HCT116 (cell line): ENCODE results near the gene LAMC2. TPM values are rescaled to one million over a fixed set of nuclear protein-coding genes. Genes with fewer than 3 reads are reported as not detected.

Source experiments
- ATAC-seq: fragments of 200-7000 bp; cut with Tn5 transposase; 2 replicates; pipeline ENCODE4 v1.9.1; 2020; ENCODE audit warnings: mild to moderate bottlenecking, moderate library complexity
- BruUV-seq: library from RNA; stranded (reverse); fragments of 400-500 nt; replicated peaks from 2 replicates; lab custom pipeline; 2021; lab: Mats Ljungman, UMichigan
- CTCF ChIA-PET: fragments of 300-600 bp; sonication (Branson Sonifier 250); formaldehyde crosslinking; loops from one replicate; lab custom pipeline; 2021; ENCODE audit warnings: antibody characterized with exemption; lab: Charles Lee
- POLR2A ChIA-PET: fragments of 300-600, 350-600 bp; sonication (Branson Sonifier 250); formaldehyde crosslinking; loops from one replicate; lab custom pipeline; 2021; ENCODE audit warnings: antibody characterized with exemption; lab: Charles Lee
- RAD21 ChIA-PET, 2 experiments: fragments of 300-600 bp; sonication (Branson Sonifier 250); formaldehyde crosslinking; loops; one replicate each; lab custom pipeline; 2023; ENCODE audit warnings: low total read pairs in 2 of 2; ENCODE audit not compliant: uncharacterized antibody in 2 of 2, unreplicated experiment in 2 of 2, low non-redundant PET in 1 of 2; lab: Charles Lee
- DNase-seq: peaks from one replicate; pipeline ENCODE4 v3.0.0-alpha.2; 2010; ENCODE audit warnings: low read depth, low spot score
- H2AFZ ChIP-seq: fragments of 200-600 bp; shearing (Covaris generic), sonication (generic); 2 replicates; pipeline ENCODE4 v1.6.1; 2017; ENCODE audit warnings: low read depth, mixed run types, mixed read lengths, antibody characterized with exemption, low read length; ENCODE audit not compliant: poor library complexity, severe bottlenecking
- H3K27ac ChIP-seq: 2 replicates; pipeline ENCODE4 v1.5.1; 2012; ENCODE audit warnings: low read depth, low read length
- H3K27me3 ChIP-seq: fragments of 200-600 bp; sonication (generic); 2 replicates; pipeline ENCODE4 v1.6.1; 2016; ENCODE audit warnings: mixed run types, low read length, mixed read lengths; ENCODE audit not compliant: insufficient read depth
- H3K36me3 ChIP-seq, 2 experiments: fragments of 200-500 bp in 1 of 2; fragments of 200-600 bp in 1 of 2; sonication (Bioruptor generic) in 1 of 2; sonication (generic) in 1 of 2; 2 replicates each; pipeline versions ENCODE4 v1.5.1 to v1.6.1; 2014 to 2016; ENCODE audit warnings: low read length in 2 of 2, inconsistent platforms in 1 of 2, mixed read lengths in 1 of 2, mixed run types in 1 of 2; ENCODE audit not compliant: insufficient read depth in 2 of 2, control insufficient read depth in 1 of 2
- H3K4me1 ChIP-seq, 2 experiments: fragments of 200-600 bp in 1 of 2; sonication (generic) in 1 of 2; 2 replicates each; pipeline versions ENCODE4 v1.5.1 to v1.6.1; 2012 to 2017; ENCODE audit warnings: low read length in 2 of 2, inconsistent platforms in 1 of 2, mild to moderate bottlenecking in 1 of 2, mixed read lengths in 1 of 2, mixed run types in 1 of 2, moderate library complexity in 1 of 2; ENCODE audit not compliant: insufficient read depth in 2 of 2, control insufficient read depth in 1 of 2
- H3K4me2 ChIP-seq: fragments of 200-600 bp; sonication (generic); 2 replicates; pipeline ENCODE4 v1.6.1; 2017; ENCODE audit warnings: mixed run types, low read length, mixed read lengths
- H3K4me3 ChIP-seq, 2 experiments: fragments of 200-600 bp in 1 of 2; sonication (generic) in 1 of 2; replicated peaks in 1 of 2; 2 replicates each; pipeline ENCODE4 v1.5.1; 2011 to 2016; ENCODE audit warnings: low read length in 2 of 2, control low read depth in 1 of 2, low read depth in 1 of 2, mild to moderate bottlenecking in 1 of 2, mixed read lengths in 1 of 2, mixed run types in 1 of 2
- H3K79me2 ChIP-seq: fragments of 200-600 bp; sonication (generic); 2 replicates; pipeline ENCODE4 v1.6.1; 2017; ENCODE audit warnings: mild to moderate bottlenecking, mixed run types, low read length, moderate library complexity, mixed read lengths; ENCODE audit not compliant: insufficient read depth
- H3K9ac ChIP-seq: fragments of 200-600 bp; sonication (generic); 2 replicates; pipeline ENCODE4 v1.6.1; 2016; ENCODE audit warnings: low read length, mixed read lengths
- H3K9me2 ChIP-seq: fragments of 200-600 bp; sonication (generic), shearing (Covaris generic); 2 replicates; pipeline ENCODE4 v1.6.1; 2017; ENCODE audit warnings: mixed run types, mild to moderate bottlenecking, moderate library complexity; ENCODE audit not compliant: insufficient read depth
- H3K9me3 ChIP-seq, 2 experiments: fragments of 200-500 bp in 1 of 2; fragments of 200-600 bp in 1 of 2; sonication (Bioruptor generic) in 1 of 2; sonication (generic) in 1 of 2; 2 replicates each; pipeline ENCODE4 v1.6.1; 2014 to 2017; ENCODE audit warnings: low read length in 2 of 2, mixed read lengths in 2 of 2, inconsistent platforms in 1 of 2, low read depth in 1 of 2, mild to moderate bottlenecking in 1 of 2, mixed run types in 1 of 2, moderate library complexity in 1 of 2; ENCODE audit not compliant: control insufficient read depth in 1 of 2, insufficient read depth in 1 of 2
- H4K20me1 ChIP-seq: fragments of 200-600 bp; sonication (generic), shearing (Covaris generic); 2 replicates; pipeline ENCODE4 v1.6.1; 2017; ENCODE audit warnings: mixed run types, mild to moderate bottlenecking, moderate library complexity; ENCODE audit not compliant: insufficient read depth
- CEBPB ChIP-seq: IDR thresholded peaks from 2 replicates; pipeline ENCODE4 v1.6.1; 2012; ENCODE audit warnings: low read depth
- ELF1 ChIP-seq: IDR thresholded peaks from 2 replicates; pipeline ENCODE4 v1.6.1; 2012; ENCODE audit warnings: low read depth, borderline replicate concordance
- EZH2 ChIP-seq: fragments of 200-600 bp; sonication (generic); IDR thresholded peaks from 2 replicates; pipeline ENCODE4 v1.6.1; 2017; ENCODE audit warnings: antibody characterized with exemption, mixed run types
- JUND ChIP-seq: IDR thresholded peaks from 2 replicates; pipeline ENCODE4 v1.6.1; 2012
- POLR2AphosphoS5 ChIP-seq: IDR thresholded peaks from 2 replicates; pipeline ENCODE4 v1.6.1; 2011; ENCODE audit warnings: mild to moderate bottlenecking, low read depth, low read length, moderate library complexity
- SIN3A ChIP-seq: IDR thresholded peaks from 2 replicates; pipeline ENCODE4 v1.6.1; 2012; ENCODE audit warnings: low read depth
- SRF ChIP-seq: IDR thresholded peaks from 2 replicates; pipeline ENCODE4 v1.6.1; 2012; ENCODE audit warnings: low read depth
- YY1 ChIP-seq: IDR thresholded peaks from 2 replicates; pipeline ENCODE4 v1.6.1; 2011; ENCODE audit warnings: low read length, low read depth, moderate library complexity, mild to moderate bottlenecking; ENCODE audit not compliant: insufficient replicate concordance; ENCODE audit errors: extremely low read depth
- ZNF274 ChIP-seq: fragments of 200-500 bp; sonication (Bioruptor generic); IDR thresholded peaks from 2 replicates; pipeline ENCODE4 v1.6.1; 2014; ENCODE audit warnings: mild to moderate bottlenecking, low read depth, low read length, inconsistent platforms
- intact Hi-C: fragments of 100-400 bp; cut with micrococcal nuclease; formaldehyde crosslinking; loops from 2 replicates; pipeline ENCODE4 v1.10.0; 2022
- total RNA-seq: library from RNA; stranded (reverse); gene quantifications from one replicate; pipeline ENCODE4 v1.2.1, GENCODE V29; 2021; ENCODE audit not compliant: unreplicated experiment
- TF ChIP-seq, protein P1 (sequence below): IDR thresholded peaks from 2 replicates; pipeline ENCODE4 v1.6.1; 2012; ENCODE audit warnings: low read depth
- TF ChIP-seq, protein P2 (sequence below): IDR thresholded peaks from 2 replicates; pipeline ENCODE4 v1.6.1; 2012
- TF ChIP-seq, protein P3 (sequence below): IDR thresholded peaks from 2 replicates; pipeline ENCODE4 v1.6.1; 2011; ENCODE audit warnings: mild to moderate bottlenecking, low read length, moderate library complexity; ENCODE audit not compliant: insufficient replicate concordance; ENCODE audit errors: extremely low read depth
- TF ChIP-seq, protein P4 (sequence below): IDR thresholded peaks from 2 replicates; pipeline ENCODE4 v1.6.1; 2012

Gene LAMC2
- total RNA-seq, 1 experiment from 2014 or later: 22.2 TPM

DNA sequence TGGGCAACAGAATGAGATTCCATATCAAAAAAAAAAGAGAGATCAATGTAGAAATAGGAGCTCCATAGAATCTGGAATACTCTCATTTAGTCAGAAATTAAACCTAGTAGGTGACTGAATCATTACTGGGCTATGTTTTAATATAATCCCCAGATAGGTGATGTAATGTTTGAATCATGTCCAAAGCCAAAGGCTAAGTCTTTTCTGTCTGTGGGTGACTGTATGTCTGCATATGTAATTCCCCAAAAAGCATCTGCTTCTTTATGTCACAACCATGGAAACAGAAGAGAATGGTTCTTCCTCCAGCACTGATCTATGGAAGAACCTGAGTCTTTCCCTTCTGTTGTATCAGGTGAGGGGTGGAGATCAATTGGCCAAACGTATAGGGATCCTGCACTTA lies 5.8 kb downstream of the LAMC2 start:
- Histone ChIP-seq H3K79me2 (no peaks in the 10 kb centered on the region), H3K4me3 (no peak overlapping the region), H4K20me1 (no peaks in the 10 kb centered on the region), H3K9me2 (no peaks in the 10 kb centered on the region), H3K4me2 (no peak overlapping the region), H3K9me3 (no peaks in the 10 kb centered on the region), H3K27me3 (no peaks in the 10 kb centered on the region), H2AFZ (no peak overlapping the region), H3K36me3 (no peaks in the 10 kb centered on the region), H3K4me1 (peaks cover 13 to 35% of the 10 kb centered on the region in 2 experiments), H3K9ac (no peak overlapping the region)
- ATAC-seq (no peak), DNase-seq (no peak)
- ChIA-PET CTCF (interaction anchor here (2.3 kb wide), 1 partner anchor 43 kb away, joined by 5 read pairs; no protein-coding TSS in a partner anchor), RAD21 (no interaction called here)
- BruUV-seq: no TSS peak
- intact Hi-C loops: no loop called here
- TF ChIP-seq POLR2AphosphoS5 (no peak), EZH2 (no peak), JUND (no peak), YY1 (no peak), SRF (no peak), SIN3A (no peak), ZNF274 (no peak), CEBPB (no peak), ELF1 (no peak)
- TF ChIP-seq, protein P1, sequence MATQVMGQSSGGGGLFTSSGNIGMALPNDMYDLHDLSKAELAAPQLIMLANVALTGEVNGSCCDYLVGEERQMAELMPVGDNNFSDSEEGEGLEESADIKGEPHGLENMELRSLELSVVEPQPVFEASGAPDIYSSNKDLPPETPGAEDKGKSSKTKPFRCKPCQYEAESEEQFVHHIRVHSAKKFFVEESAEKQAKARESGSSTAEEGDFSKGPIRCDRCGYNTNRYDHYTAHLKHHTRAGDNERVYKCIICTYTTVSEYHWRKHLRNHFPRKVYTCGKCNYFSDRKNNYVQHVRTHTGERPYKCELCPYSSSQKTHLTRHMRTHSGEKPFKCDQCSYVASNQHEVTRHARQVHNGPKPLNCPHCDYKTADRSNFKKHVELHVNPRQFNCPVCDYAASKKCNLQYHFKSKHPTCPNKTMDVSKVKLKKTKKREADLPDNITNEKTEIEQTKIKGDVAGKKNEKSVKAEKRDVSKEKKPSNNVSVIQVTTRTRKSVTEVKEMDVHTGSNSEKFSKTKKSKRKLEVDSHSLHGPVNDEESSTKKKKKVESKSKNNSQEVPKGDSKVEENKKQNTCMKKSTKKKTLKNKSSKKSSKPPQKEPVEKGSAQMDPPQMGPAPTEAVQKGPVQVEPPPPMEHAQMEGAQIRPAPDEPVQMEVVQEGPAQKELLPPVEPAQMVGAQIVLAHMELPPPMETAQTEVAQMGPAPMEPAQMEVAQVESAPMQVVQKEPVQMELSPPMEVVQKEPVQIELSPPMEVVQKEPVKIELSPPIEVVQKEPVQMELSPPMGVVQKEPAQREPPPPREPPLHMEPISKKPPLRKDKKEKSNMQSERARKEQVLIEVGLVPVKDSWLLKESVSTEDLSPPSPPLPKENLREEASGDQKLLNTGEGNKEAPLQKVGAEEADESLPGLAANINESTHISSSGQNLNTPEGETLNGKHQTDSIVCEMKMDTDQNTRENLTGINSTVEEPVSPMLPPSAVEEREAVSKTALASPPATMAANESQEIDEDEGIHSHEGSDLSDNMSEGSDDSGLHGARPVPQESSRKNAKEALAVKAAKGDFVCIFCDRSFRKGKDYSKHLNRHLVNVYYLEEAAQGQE: no peak
- TF ChIP-seq, protein P2, sequence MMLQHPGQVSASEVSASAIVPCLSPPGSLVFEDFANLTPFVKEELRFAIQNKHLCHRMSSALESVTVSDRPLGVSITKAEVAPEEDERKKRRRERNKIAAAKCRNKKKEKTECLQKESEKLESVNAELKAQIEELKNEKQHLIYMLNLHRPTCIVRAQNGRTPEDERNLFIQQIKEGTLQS: no peak
- TF ChIP-seq, protein P3, sequence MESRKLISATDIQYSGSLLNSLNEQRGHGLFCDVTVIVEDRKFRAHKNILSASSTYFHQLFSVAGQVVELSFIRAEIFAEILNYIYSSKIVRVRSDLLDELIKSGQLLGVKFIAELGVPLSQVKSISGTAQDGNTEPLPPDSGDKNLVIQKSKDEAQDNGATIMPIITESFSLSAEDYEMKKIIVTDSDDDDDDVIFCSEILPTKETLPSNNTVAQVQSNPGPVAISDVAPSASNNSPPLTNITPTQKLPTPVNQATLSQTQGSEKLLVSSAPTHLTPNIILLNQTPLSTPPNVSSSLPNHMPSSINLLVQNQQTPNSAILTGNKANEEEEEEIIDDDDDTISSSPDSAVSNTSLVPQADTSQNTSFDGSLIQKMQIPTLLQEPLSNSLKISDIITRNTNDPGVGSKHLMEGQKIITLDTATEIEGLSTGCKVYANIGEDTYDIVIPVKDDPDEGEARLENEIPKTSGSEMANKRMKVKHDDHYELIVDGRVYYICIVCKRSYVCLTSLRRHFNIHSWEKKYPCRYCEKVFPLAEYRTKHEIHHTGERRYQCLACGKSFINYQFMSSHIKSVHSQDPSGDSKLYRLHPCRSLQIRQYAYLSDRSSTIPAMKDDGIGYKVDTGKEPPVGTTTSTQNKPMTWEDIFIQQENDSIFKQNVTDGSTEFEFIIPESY: no peak
- TF ChIP-seq, protein P4, sequence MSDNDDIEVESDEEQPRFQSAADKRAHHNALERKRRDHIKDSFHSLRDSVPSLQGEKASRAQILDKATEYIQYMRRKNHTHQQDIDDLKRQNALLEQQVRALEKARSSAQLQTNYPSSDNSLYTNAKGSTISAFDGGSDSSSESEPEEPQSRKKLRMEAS: no peak
- TF ChIP-seq, all 23 proteins: peak for 0
- POLR2A ChIA-PET: no interaction called here
- H3K27ac ChIP-seq: no peak overlapping the region
